T-helper 1 cell treated with Interleukin-12 subunit alpha and Interleukin-12 subunit beta and Interleukin-4 antibody, amounts not matched to agents 30 ng/mL and 1 ng/mL, for 36 hours (primary cell): ENCODE results near the gene CFAP300. TPM values are rescaled to one million over a fixed set of nuclear protein-coding genes. Genes with fewer than 3 reads are reported as not detected.

Experiments used
- intact Hi-C: fragments of 100-400 bp; cut with micrococcal nuclease; formaldehyde crosslinking; loops from one replicate; pipeline ENCODE4 v1.15.1; 2024
- total RNA-seq: library from RNA; stranded (reverse); gene quantifications from 2 replicates; pipeline ENCODE4 v1.2.3, GENCODE V29; 2022

CFAP300 gene
- total RNA-seq, 1 donor from 2014 or later = not detected

DNA sequence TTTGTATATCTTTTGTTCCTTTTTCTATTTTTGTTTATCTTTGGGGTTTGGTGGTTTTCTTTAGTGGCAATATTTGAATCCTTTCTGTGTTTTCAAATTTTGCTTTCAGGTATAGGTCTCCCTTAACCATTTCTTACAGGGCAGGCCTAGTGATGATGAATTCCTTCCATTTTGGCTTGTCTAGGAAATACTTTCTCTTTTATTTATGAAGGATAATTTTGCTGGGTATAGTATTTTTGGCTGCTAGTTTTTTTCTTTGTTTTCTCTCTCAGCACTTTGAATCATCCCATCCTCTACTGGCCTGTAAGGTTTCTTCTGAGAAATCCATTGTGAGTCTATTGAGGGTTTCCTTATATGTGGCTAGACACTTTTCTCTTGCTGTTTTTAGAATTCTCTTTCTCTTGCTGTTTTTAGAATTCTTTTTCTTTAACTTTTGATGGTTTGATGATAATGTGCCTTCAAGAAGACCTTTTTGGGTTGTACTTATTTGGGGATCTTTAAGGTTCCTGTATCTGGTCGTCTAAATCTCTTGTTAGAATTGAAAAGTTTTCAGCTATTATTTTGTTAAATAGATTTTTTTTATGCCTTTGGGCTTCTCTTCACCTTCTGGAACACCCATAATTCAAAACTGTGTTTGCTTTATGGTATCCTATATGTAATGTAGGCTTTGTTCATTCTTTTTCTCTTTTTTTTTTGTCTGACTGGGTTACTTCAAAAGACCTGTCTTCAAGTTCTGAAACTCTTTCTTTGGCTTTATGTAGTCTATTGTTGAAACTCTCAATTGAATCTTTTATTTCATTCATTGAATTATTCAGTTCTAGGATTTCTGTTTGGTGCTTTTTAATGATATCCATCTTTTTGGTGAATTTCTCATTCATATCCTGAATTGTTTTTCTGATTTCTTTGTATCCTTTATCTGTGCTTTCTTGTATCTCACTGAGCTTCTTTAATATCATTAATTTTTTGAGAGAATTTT lies 24.5 kb downstream of the CFAP300 start:
- intact Hi-C loops = no loop called here

DNA sequence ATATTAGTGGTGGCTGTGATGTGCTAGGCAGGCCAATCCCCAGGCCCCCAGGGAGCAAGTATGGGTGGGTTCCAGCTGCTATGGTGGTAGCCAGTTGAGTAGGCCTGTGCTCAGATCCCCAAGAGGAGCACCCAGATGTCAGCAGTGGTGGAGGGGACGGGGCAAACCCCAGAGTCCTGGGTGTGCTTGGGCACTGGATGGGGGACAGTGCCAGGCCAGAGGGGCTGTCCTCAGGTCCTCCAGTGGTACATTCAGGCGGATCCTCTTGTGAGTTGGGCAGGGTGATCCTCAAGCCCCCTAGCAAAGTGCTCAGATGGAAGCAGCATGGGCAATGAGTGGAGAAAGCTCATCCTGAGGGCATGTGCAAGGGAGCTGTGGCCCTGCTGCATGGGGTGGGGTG lies 26.0 kb downstream of the CFAP300 start:
- intact Hi-C loops = no loop called here

DNA sequence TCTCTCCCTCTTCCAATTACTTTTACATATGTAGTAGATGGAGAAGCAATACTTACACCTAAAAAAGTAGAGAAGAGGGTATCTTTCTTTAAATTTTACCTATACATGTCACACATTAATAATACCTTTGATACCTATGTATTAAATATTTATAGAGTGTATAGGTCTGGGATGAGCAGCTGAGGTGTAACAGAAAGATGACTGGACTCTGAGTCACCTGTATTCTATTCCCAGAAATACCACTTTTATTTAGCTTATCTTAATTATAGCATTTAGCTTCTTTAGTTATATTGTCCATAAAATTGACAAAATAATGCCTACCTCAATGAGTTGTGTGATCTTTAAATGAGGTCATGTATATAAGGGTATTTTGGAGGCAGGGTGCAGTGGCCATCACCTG lies 32.4 kb downstream of the CFAP300 start:
- intact Hi-C loops = no loop called here

DNA sequence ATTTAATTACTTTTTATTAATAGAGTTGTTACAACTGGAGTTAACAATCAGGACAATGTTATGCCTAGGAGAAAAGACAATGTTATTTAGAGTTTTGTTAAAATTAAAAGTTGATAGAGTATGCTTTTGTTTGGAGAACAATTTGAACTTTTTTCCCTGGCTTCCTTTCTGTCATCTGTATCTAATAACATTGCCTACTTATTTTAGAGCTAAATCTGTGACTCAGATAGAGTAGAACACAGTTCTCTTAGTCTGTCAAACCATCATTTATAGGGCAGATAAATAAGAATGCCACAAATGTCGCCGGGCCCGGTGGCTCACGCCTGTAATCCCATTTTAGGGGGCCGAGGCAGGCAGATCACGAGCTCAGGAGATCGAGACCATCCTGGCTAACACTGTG lies 34.1 kb downstream of the CFAP300 start:
- intact Hi-C loops = no loop called here

DNA sequence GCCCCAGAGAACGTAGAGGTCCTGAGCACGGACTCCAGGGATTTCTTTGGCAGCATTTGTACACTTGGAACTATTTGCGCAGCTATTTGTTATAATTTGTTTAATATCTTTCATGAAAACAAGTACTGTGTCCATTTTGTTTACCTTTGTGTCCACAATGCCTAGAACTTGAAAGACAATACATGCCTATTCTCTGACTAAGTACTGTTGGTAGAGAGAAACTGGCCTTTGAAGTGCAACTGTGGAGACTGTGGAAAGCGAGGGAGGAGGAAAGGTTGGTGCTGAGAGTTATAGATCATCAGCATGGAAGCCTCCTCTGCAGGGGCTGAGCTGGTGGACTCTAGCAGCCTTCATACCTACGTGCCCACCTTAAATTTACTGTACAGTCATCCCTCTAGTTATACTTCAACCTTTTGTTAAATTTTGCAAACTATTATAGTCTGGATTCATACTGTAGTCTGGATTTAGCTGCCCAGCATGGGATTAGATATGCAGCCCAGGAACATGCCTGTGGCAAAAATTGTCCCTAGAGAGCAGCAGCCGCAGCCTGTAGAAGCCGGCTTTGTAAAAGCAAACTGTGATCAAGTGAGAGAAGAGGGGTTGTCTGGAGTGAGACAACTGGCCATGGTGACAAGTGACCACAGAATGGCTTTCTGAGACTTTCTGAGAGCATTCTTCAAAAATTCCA lies 38.8 kb downstream of the CFAP300 start:
- intact Hi-C loops = no loop called here

DNA sequence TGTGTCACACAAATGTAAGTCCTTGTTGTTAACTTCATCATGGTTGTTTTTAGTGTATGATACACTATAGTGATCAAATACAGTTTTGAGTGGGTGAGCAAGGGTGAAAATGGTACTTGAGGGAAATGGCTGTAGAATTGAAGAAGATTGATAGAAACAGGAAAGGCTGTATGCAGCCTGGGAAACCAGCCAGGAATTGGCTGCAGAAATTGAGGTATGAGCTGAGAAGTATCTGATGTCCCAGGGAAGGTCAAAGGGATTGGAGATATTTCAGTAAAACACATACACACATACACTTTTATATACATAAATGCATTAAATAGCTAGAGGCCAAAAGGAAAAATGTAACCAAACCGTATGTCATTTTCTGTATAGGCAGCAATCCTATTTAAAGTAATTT lies 49.9 kb downstream of the CFAP300 start:
- intact Hi-C loops = no loop called here

DNA sequence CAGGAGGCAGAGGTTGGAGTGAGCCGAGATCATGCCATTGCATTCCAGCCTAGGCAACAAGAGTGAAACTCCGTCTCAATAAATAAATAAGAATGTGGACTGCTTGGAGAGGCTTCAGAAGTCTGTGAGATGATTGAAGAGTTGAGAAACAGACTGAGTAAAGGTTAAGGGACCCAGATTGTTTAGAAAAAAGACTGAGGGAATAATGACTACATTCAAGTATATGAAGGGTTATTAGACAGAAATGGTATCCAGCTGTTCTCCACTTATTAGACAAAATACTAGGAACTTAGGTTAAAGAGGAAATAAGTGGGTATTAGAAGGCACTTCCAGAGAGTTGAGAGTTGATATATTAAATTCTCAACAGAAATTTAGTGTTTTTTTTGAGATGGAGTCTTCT lies 52.5 kb downstream of the CFAP300 start:
- intact Hi-C loops = no loop called here

DNA sequence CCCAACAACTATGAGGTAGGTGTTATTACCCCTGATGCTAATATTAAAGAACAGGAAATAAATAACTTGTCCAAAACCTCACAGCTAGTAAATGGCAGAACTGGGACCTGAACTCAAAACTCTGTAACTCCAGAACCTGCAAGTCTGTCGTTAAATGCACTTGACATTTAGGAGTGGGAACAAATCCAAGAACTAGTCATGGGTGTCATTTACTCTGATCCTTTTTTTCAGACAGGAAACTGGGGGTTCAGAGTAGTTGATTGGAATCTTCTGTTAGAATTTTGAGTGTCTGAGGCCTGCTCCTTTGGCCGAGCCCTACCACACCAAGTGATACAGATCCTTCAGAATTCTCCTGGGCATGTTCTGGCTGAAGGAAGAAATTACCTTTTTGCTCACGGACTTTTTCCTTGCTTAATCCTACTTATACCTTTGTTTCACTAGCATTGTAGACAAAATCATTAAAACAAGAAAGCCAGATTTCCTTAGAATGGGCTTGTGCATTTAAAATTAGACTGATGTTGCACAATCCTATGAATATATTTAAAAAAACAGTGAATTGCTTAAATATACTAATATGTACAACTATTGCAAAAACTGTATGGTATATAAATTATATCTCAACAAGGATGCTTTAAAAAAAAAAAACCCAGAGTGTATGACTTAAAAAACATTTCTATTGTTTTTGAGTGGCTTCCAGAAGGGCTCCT lies 61.6 kb downstream of the CFAP300 start:
- intact Hi-C loops = no loop called here

DNA sequence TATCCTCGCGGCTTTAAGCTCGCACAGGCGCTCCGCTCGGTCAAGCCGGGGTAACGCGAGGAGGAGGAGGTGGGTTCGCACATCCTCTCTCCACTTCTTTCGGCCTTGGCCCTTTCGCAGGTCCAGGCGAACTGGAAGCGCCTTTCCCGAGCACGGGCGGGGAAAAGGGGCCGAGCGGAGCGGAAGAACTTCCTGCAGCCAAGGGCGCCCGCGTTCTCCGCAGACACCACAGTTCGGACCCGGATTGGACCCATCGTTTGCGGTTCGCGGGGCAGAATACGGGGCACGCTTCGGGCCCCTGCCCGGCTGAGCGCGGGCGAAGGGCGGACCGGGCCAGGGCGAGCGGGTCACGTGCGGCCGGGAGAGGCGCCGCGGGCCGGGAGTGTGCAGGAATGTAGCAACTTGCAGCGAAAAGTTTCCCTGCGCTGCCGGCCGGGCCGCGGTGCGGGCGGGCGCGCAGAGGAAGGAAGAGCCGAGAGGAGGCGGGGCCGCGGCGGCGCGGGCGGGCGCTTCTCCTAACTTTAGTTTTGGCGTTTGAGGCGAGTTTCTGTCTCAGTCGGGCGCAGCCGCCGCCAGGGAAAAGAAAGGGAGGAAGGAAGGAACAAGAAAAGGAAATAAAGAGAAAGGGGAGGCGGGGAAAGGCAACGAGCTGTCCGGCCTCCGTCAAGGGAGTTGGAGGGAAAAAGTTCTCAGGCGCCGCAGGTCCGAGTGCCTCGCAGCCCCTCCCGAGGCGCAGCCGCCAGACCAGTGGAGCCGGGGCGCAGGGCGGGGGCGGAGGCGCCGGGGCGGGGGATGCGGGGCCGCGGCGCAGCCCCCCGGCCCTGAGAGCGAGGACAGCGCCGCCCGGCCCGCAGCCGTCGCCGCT lies 62.9 kb downstream of the CFAP300 start, which contains the start of gene YAP1:
Gene YAP1, plus strand, starts transcription at position 552 of the 865 bp plus-strand sequence. CDS start 402 bp downstream, outside the sequence.
- intact Hi-C loops = loop anchor here (1.0 to 10.0 kb wide), 4 partner anchors 157 to 835 kb away; partner anchors contain the start of genes ANGPTL5, BIRC2 and CEP126

DNA sequence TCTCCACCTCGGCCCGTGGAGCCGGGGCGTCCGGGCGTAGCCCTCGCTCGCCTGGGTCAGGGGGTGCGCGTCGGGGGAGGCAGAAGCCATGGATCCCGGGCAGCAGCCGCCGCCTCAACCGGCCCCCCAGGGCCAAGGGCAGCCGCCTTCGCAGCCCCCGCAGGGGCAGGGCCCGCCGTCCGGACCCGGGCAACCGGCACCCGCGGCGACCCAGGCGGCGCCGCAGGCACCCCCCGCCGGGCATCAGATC lies 63.4 kb downstream of the CFAP300 start:
- intact Hi-C loops = loop anchor here (1.0 to 10.0 kb wide), 4 partner anchors 157 to 834 kb away; partner anchors contain the start of genes ANGPTL5, BIRC2 and CEP126

DNA sequence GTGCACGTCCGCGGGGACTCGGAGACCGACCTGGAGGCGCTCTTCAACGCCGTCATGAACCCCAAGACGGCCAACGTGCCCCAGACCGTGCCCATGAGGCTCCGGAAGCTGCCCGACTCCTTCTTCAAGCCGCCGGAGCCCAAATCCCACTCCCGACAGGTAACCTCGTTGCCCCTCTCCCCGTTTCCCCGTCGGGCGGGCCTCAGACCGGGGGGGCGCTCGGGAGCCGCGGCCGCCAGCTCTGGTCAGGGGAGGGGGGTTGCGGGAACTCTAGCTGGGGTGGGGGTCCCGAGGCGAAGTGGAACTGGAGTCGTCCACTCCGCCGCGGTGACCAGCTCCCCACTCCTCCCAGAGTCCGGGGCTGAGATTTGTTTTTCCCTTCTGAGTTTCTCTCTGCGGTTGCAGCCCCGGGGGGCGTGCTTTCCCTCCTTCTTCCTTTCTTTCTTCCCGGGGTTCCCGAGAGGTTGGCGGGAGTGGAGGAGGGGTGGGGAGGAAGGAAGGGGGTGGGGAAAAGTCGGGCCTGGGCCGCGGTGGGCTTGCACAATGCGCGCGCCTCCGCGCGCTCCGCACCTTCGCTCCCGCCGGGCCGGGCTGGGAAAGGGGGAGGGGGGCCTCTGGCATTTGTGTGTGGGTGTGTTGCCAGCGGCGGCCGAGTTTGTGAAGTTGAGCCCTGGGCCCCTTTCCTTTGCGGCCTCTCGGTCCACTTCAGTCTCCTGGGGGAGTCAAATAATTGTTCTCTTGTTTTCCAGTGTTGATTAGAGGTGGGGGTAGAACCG lies 64.0 kb downstream of the CFAP300 start:
- intact Hi-C loops = loop anchor here (5.0 to 10.0 kb wide), 3 partner anchors 156 to 834 kb away; partner anchors contain the start of genes ANGPTL5 and CEP126

DNA sequence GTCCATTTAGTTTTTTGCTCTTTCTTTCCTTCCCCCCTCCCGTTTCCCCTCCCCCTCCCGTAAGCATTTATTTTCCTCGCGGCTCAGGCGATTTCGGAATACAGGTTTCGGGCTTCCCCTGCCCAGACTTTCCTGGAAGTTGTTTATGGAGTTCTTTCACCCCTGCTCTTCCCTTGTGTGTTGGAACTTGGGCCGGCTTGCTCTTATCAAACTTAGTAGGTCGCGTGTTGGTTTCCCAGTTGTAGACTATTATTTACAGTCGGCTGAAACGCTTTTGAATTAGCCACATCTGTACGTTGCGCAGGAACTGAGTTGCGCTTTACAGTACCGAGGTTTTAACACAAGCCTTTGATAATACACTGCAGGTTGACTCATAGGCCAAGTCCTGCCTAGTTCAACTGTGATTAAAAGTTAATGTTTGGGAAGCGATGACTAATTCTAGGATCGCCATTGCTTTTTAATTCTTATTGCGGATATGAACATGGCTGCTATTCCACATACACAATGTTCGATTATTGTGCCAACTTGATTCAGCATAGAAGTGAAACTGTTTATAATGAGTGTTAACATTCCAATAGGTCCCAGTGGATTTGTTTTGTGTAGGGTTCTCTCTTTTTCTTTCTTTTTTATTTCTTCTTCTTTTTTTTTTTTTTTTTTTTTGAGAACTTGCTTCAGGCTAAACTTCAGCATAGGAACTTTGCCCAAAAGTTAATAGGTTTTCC lies 64.7 kb downstream of the CFAP300 start:
- intact Hi-C loops = loop anchor here (5.0 to 10.0 kb wide), 3 partner anchors 155 to 833 kb away; partner anchors contain the start of genes ANGPTL5 and CEP126

DNA sequence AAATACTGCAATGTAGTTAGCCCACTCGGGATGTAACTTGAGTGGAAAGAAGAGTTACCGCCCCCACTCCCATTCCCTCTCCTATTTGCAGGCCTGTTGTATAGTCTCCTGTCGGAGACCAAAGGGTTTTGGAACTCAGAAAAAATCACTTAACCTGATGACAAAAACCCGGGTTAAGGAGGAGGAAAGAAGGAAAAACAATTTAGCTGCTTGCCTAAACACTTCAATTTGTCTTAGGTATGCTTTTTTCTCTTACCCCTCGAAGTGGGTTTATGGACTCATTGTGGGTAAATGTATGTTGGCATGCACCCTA lies 65.2 kb downstream of the CFAP300 start:
- intact Hi-C loops = loop anchor here (5.0 to 10.0 kb wide), 3 partner anchors 155 to 832 kb away; partner anchors contain the start of genes ANGPTL5 and CEP126

DNA sequence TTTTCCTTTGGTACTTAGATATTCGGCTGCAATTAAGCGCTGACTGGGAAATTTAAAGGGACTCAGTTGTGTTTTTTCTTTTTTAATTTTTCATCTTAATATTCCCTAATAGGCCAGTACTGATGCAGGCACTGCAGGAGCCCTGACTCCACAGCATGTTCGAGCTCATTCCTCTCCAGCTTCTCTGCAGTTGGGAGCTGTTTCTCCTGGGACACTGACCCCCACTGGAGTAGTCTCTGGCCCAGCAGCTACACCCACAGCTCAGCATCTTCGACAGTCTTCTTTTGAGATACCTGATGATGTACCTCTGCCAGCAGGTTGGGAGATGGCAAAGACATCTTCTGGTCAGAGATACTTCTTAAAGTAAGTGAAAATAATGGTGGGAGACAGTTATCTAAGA lies 66.8 kb downstream of the CFAP300 start:
- intact Hi-C loops = loop anchor here (5.0 to 10.0 kb wide), 3 partner anchors 153 to 831 kb away; partner anchors contain the start of genes ANGPTL5 and CEP126

DNA sequence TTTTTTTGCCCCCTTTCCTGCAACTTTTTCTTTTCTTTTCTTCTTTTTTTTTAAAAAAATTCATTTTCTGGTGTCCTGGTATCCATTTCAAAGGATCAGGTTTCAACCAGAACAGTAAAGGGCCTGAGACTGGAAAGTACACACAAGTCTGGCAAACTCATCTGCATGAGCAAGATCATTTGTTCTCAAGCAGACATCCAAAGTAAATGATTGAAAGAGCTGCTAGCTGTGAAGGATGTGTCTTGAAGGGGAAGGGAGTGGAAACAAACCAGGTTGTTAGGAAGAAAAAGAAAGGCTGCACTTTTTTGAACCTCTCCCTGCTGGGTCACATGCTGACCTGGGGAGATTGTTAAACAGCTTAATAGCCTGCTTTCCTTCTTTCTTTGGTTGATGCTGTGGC lies 68.3 kb downstream of the CFAP300 start:
- intact Hi-C loops = loop anchor here (10.0 kb wide), 1 partner anchor 829 kb away; no protein-coding TSS in a partner anchor

DNA sequence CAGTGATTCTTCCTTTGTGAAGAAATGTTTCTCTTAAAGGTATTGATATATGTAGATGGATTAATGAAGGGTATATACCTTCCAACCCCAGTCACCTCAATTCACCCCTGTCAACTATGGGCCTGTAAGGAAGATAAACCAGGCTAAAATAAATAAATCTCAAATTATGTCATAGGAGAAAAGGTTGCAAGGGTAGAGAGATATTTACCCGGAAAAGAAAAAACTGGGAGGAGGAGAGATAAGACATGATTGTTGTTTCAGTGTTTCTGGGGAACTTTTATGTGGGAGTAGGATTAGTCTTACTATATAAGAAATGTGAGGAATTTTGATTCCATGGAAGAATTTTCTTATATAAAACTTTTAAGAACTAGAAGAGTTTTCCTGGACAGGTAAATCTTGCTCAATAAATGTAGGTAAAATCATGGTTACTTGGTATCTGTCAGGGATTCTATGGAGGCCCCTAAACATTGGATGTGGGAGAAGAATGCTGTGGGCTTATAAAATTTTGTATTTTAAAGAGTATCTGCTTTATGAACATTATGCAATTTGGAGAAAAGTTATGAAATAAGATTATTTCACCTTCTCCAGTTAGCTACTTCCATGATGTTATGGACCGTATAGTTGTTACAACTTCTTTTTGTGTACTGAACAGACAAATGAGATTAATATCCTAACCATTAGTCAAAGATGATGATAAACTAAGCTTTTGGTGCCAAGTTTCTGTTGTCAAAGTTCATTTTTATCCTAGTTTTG lies 69.4 kb downstream of the CFAP300 start:
- intact Hi-C loops = loop anchor here (10.0 kb wide), 1 partner anchor 828 kb away; no protein-coding TSS in a partner anchor

DNA sequence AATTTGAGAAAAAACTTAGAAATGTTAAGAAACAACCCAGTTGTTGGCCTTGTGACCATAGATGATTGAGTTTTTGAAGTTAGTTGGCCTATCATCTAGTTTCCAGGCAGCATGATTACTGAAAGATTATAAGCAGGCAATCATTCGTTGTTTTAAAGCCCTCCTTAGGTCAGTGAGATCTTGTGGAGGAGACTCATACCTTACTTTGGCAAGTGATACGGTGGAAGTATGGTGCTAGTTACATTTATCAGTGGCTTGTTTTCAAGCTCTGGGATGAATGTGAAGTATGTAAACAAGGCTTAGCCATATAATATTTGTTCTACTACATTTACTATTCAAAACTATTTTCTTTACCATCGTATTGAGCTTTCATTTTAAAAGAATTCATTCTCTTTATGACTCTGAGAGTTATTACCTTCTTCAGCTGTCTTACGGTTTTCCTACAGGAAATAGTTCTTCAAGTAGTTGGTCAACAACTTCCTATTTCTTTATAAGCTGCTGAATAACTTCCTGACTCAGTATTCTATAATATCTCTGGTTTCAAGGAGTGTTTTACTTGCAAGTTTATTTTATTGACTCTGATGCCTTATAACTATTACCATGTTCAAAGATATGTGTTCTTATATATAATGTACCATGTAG lies 70.4 kb downstream of the CFAP300 start:
- intact Hi-C loops = loop anchor here (10.0 kb wide), 1 partner anchor 827 kb away; no protein-coding TSS in a partner anchor

DNA sequence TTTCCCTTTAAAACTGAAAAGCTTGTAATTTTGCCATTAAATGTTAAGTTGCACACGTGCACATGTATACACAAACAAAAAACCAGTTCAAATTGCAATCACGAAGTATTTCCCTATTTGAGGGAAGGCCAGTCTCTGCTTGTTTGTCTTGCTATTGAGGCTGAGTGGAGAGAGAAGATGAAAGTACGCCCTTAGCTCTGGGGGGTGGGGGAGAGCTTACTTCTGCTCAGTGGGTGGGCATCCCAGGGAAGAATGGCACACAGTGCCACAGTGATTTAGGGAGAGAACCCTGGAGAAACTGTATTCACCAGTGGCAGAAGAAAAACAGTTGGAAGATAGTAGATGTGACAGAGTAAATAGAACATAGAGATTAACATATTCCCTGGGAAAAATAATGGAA lies 71.7 kb downstream of the CFAP300 start:
- intact Hi-C loops = loop anchor here (10.0 kb wide), 1 partner anchor 826 kb away; no protein-coding TSS in a partner anchor
